Stimulated activated CD4-positive, alpha-beta T cell treated with anti-CD3 and anti-CD28 coated beads, TNF-alpha, amount 100 ng/mL, for 48 hours (primary cell): ENCODE data around the gene BTN3A1.
A peak's percentile ranks its signal among the peaks of the same experiment; 100 is the strongest.
"Not testable (repeated sequence)": the region's sequence is repeated elsewhere in the genome, so short reads cannot be mapped to it uniquely, and the experiment has no call there.

Source experiments
- DNase-seq, 3 donors: peaks; one replicate each; pipeline ENCODE4 v3.0.0-alpha.2; 2020; ENCODE audit warnings: low read depth in 3 of 3

BTN3A1 gene

GRCh38 chr6:26414281-26414680 lies 12.2 kb downstream of the BTN3A1 start:
- DNase-seq: no peak

GRCh38 chr6:26415036-26415614 lies 13.1 kb downstream of the BTN3A1 start:
- DNase-seq: no peak

GRCh38 chr6:26415791-26416190 lies 13.7 kb downstream of the BTN3A1 start:
- DNase-seq: no peak

- no peak for DNase-seq
Observed at GRCh38 chr6:26416288-26416687, 14.2 kb downstream of the BTN3A1 start.

- DNase-seq: not testable (repeated sequence)
Observed at GRCh38 chr6:26418077-26418476, 16.0 kb downstream of the BTN3A1 start.

- not testable (repeated sequence) for DNase-seq
Observed at GRCh38 chr6:26418795-26419194, 16.7 kb downstream of the BTN3A1 start.

- peak in 1 of 3 donors; percentile 31 for DNase-seq
Observed at GRCh38 chr6:26420688-26421171, 18.7 kb downstream of the BTN3A1 start.

- DNase-seq: peak in 1 of 3 donors; percentile 24
Observed at GRCh38 chr6:26421259-26422144, 19.4 kb downstream of the BTN3A1 start.

- DNase-seq: no peak
Observed at GRCh38 chr6:26422329-26422728, 20.3 kb downstream of the BTN3A1 start.

- no peak for DNase-seq
Observed at GRCh38 chr6:26426691-26427450, 24.8 kb downstream of the BTN3A1 start.

- no peak for DNase-seq
Observed at GRCh38 chr6:26427451-26427809, 25.4 kb downstream of the BTN3A1 start.

- no peak for DNase-seq
Observed at GRCh38 chr6:26428206-26428605, 26.1 kb downstream of the BTN3A1 start.

GRCh38 chr6:26430787-26431186 lies 28.7 kb downstream of the BTN3A1 start:
- no peak for DNase-seq

GRCh38 chr6:26431258-26432172 lies 29.4 kb downstream of the BTN3A1 start:
- DNase-seq: no peak

GRCh38 chr6:26432627-26433201 lies 30.6 kb downstream of the BTN3A1 start:
- no peak for DNase-seq

- not testable (repeated sequence) for DNase-seq
Observed at GRCh38 chr6:26433680-26434079, 31.6 kb downstream of the BTN3A1 start.

- no peak for DNase-seq
Observed at GRCh38 chr6:26436018-26436417, 33.9 kb downstream of the BTN3A1 start.

GRCh38 chr6:26437550-26437949 lies 35.5 kb downstream of the BTN3A1 start:
- DNase-seq: no peak

GRCh38 chr6:26438000-26438399 lies 35.9 kb downstream of the BTN3A1 start:
- no peak for DNase-seq

- DNase-seq: no peak
Observed at GRCh38 chr6:26439151-26440125, 37.4 kb downstream of the BTN3A1 start.
